Measurements from ENCODE around the gene SYPL1.

Gene SYPL1

GRCh38 chr7:106064771-106065574, 47.1 kb downstream of the SYPL1 start:
- no peak for DNase-seq

- DNase-seq = no peak
Measured at GRCh38 chr7:106064316-106064715, 47.8 kb downstream of the SYPL1 start.

- no peak for DNase-seq
Measured at GRCh38 chr7:106063692-106064091, 48.4 kb downstream of the SYPL1 start.

- no peak for DNase-seq
Measured at GRCh38 chr7:106063024-106063423, 49.1 kb downstream of the SYPL1 start.

- no peak for DNase-seq
Measured at GRCh38 chr7:106062521-106062931, 49.6 kb downstream of the SYPL1 start.

GRCh38 chr7:106062006-106062405, 50.1 kb downstream of the SYPL1 start:
- no peak for DNase-seq

- no peak for DNase-seq
Measured at GRCh38 chr7:106061301-106061979, 50.7 kb downstream of the SYPL1 start.

GRCh38 chr7:106060394-106060920, 51.7 kb downstream of the SYPL1 start:
- DNase-seq = no peak

- no peak for DNase-seq
Measured at GRCh38 chr7:106059556-106059955, 52.6 kb downstream of the SYPL1 start.

- DNase-seq = no peak
Measured at GRCh38 chr7:106058928-106059324, 53.2 kb downstream of the SYPL1 start.

GRCh38 chr7:106057962-106058927, 53.9 kb downstream of the SYPL1 start:
- no peak for DNase-seq

- no peak for DNase-seq
Measured at GRCh38 chr7:106057204-106057961, 54.7 kb downstream of the SYPL1 start.

GRCh38 chr7:106056513-106057203, 55.5 kb downstream of the SYPL1 start:
- no peak for DNase-seq

- no peak for DNase-seq
Measured at GRCh38 chr7:106054971-106055532, 57.1 kb downstream of the SYPL1 start.

- DNase-seq = no peak
Measured at GRCh38 chr7:106054156-106054910, 57.8 kb downstream of the SYPL1 start.

GRCh38 chr7:106053109-106053508, 59.0 kb downstream of the SYPL1 start:
- no peak for DNase-seq

GRCh38 chr7:106052681-106053080, 59.4 kb downstream of the SYPL1 start:
- DNase-seq = no peak

- no peak for DNase-seq
Measured at GRCh38 chr7:106050746-106051117, 61.4 kb downstream of the SYPL1 start.

- no peak for DNase-seq
Measured at GRCh38 chr7:106050002-106050745, 61.9 kb downstream of the SYPL1 start.

Data from cortex of kidney (tissue), 1 donor.